GM12874 (cell line): Measurements from ENCODE around the gene MACROD2.

Experiments used
- TF ChIP-seq, protein P1 (sequence below): IDR thresholded peaks from 2 replicates; pipeline ENCODE4 v1.5.1; 2011; ENCODE audit warnings: low read depth, mild to moderate bottlenecking, control low read depth, low read length, moderate library complexity; ENCODE audit not compliant: insufficient read depth

MACROD2 gene

DNA sequence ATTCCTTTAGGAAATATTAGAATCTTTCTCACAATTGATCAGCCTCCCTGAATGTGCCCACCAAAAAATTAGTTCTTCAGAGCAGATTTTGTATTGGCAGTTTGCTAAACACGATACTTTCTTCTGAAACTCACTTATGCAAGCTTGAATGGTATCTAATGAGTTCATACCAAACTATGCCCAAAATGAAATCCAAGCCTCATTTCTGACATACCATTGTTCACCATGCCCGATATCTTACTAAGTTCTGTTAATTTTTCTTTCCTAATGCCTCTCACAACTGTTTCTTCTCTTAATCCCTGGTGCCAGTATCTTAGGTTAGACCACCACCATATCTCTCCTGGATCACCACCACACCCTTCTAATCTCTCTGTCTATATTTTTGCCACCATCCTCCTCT is 1822.0 kb downstream of the MACROD2 start:
- TF ChIP-seq, protein P1, sequence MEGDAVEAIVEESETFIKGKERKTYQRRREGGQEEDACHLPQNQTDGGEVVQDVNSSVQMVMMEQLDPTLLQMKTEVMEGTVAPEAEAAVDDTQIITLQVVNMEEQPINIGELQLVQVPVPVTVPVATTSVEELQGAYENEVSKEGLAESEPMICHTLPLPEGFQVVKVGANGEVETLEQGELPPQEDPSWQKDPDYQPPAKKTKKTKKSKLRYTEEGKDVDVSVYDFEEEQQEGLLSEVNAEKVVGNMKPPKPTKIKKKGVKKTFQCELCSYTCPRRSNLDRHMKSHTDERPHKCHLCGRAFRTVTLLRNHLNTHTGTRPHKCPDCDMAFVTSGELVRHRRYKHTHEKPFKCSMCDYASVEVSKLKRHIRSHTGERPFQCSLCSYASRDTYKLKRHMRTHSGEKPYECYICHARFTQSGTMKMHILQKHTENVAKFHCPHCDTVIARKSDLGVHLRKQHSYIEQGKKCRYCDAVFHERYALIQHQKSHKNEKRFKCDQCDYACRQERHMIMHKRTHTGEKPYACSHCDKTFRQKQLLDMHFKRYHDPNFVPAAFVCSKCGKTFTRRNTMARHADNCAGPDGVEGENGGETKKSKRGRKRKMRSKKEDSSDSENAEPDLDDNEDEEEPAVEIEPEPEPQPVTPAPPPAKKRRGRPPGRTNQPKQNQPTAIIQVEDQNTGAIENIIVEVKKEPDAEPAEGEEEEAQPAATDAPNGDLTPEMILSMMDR, result no peak

- TF ChIP-seq, protein P1, result no peak
Observed at GRCh38 chr20:15818651-15819071, 1823.3 kb downstream of the MACROD2 start.

- TF ChIP-seq, protein P1, result no peak
Observed at GRCh38 chr20:15823718-15824117, 1828.4 kb downstream of the MACROD2 start.

DNA sequence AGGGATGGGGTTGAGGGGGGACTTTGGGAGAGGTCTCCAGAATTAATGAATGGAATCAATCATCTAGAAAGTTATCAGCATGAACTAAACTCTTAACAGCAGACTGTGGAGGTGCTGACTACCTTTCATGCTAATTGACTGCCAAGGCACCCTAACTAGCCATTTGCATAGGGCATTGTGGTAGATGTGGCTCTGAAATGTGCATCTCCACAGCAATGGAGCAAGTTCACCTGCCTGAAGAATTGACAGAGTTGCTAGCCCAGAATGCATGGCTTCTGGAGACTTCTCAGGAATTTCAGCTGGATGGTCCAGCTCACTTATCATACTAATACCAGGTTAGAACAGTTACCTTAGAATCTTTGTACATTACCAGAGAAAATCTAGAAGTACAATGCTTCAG is 1832.3 kb downstream of the MACROD2 start:
- TF ChIP-seq, protein P1, result no peak

DNA sequence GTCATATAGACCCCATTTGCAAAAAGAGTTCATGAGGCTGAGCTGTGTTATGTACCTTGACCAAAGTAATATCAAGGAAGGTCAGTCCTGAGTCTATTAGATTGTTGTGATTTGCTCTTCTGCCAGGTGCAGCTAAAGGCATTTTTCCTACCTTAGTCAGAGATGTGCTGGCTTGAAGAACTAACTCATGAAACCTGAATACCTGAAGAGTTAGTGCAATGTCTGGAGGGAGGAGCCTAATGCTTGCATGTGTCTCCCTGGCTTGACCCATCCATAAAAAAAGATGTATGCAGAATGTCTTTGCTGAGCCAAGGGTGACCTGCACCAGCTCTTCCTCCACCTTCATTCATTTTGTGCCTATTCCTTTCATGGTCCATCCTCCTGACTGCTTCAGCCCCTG is 1835.9 kb downstream of the MACROD2 start:
- TF ChIP-seq, protein P1, result no peak

DNA sequence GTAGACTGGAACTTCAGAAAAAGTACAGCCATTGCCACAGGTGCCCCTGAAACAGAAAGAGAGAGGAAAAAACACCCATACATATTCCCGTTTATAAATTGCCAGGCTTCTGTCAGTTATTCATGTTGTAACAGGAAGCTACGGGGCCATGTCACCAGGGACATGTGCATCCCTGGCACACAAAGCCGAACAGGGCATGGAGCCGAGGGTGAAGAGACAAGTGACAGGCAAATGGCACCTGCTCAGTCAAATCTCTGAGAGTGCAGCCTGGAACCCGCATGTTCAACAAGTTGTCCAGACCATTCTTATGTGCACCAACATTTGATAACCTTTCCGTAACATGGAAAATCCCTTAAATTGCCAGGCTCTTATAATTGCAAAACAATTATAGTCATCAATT is 1837.2 kb downstream of the MACROD2 start:
- TF ChIP-seq, protein P1, result no peak

- TF ChIP-seq, protein P1, result no peak
Observed at GRCh38 chr20:15834857-15835256, 1839.5 kb downstream of the MACROD2 start.

GRCh38 chr20:15835811-15836210 is 1840.5 kb downstream of the MACROD2 start:
- TF ChIP-seq, protein P1, result no peak
